SU-DHL-6 (cell line): ENCODE results near the gene TENT4A.

Source experiments
- EZH2phosphoT487 ChIP-seq: fragments of 200-600 bp; sonication (generic), shearing (Covaris generic); conservative IDR thresholded peaks from 2 replicates; pipeline ENCODE4 v1.6.1; 2018; ENCODE audit warnings: mild to moderate bottlenecking, antibody characterized with exemption, low read length, moderate library complexity, mixed read lengths
- TF ChIP-seq, protein P1 (sequence below): fragments of 200-600 bp; sonication (generic); IDR thresholded peaks from one replicate; pipeline ENCODE4 v1.5.1; 2017; ENCODE audit warnings: antibody characterized with exemption, mild to moderate bottlenecking, low read length, moderate library complexity; ENCODE audit not compliant: insufficient read depth, poor library complexity, severe bottlenecking

- TF ChIP-seq EZH2phosphoT487: no peak
- TF ChIP-seq, protein P1, sequence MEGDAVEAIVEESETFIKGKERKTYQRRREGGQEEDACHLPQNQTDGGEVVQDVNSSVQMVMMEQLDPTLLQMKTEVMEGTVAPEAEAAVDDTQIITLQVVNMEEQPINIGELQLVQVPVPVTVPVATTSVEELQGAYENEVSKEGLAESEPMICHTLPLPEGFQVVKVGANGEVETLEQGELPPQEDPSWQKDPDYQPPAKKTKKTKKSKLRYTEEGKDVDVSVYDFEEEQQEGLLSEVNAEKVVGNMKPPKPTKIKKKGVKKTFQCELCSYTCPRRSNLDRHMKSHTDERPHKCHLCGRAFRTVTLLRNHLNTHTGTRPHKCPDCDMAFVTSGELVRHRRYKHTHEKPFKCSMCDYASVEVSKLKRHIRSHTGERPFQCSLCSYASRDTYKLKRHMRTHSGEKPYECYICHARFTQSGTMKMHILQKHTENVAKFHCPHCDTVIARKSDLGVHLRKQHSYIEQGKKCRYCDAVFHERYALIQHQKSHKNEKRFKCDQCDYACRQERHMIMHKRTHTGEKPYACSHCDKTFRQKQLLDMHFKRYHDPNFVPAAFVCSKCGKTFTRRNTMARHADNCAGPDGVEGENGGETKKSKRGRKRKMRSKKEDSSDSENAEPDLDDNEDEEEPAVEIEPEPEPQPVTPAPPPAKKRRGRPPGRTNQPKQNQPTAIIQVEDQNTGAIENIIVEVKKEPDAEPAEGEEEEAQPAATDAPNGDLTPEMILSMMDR: no peak
Observed at GRCh38 chr5:6713274-6714225, at the start of gene TENT4A.
